Measurements from ENCODE around the gene NFATC1.
"Not testable (repeated sequence)": the region's sequence is repeated elsewhere in the genome, so short reads cannot be mapped to it uniquely, and the experiment has no call there.

NFATC1 gene

DNA sequence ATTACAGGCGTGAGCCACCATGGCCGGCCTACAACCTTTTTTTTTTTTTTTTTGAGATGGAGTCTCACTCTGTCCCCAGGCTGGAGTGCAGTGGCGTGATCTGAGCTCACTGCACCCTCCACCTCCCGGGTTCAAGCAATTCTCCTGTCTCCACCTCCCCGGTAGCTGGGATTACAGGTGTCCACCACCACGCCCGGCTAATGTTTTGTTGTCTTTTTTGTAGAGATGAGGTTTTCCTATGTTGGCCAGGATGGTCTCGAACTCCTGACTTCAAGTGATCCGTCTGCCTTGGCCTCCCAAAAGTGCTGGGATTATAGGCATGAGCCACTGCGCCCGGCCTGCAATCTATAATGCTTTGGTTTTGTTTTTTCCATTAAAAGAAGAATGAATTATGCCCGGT, 19.1 kb upstream of the NFATC1 start:
- DNase-seq: not testable (repeated sequence)

DNA sequence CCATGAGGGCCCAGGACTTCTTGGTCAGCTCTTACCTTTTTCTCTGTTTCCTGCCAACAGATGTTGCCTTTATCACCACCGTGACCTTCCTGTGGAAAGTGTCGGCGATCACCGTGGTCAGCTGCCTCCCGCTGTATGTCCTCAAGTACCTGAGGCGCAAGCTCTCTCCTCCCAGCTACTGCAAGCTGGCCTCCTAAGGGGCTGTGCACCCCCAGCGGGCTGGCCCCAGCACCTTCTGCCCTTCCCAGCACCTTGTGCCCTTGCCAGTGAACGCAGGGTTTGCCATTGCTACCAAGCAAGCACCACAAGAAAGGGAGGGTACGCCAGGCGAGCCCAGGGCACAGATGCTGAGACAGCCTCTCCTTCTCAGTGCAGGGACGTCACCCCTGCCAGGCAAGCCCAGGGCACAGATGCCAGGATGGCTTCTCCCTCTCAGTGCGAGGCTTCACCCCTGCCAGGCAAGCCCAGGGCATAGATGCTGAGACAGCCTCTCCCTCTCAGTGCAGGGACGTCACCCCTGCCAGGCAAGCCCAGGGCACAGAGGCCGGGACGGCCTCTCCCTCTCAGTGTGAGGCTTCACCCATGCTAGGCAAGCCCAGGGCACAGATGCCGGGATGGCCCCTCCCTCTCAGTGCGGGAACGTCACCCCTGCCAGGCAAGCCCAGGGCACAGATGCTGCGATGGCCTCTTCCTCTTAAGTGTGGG, 18.4 kb upstream of the NFATC1 start:
- no peak for DNase-seq

DNA sequence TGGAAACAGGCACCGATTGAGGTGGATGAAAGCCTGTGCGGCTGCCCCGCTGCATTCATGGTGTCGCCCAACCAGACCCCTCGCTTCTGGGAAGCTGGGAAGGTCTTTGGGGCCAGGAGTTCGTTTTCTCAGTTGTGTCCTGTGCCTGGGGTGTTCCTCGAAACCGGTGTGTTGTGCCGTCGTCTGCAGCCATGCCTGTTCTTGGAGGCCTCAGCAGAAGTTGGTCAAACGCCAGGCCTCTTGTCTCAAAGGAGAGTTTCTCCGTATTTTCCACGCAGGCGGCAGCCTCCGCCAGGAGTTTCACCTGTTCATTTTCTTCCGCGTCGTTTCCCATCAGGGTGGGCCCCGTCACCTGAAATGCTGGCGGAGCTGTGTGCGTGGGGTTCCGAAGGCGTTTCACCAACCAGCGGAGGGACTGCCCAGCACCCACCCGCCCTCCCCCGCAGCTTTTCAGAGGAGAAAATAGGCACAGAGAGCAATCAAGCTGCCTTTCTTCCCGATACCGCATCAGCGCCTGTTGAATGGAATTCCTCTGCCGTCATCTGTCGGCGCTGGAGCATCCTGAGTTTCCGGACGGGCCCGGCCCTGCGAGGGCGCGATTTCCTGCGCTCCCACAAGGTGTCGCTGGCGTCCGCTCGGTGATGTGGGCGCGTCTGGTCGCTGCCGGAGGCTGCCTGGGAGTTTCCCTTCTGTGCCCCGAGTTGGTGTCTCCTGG, 17.0 kb upstream of the NFATC1 start:
- peak; percentile 87 for DNase-seq

DNA sequence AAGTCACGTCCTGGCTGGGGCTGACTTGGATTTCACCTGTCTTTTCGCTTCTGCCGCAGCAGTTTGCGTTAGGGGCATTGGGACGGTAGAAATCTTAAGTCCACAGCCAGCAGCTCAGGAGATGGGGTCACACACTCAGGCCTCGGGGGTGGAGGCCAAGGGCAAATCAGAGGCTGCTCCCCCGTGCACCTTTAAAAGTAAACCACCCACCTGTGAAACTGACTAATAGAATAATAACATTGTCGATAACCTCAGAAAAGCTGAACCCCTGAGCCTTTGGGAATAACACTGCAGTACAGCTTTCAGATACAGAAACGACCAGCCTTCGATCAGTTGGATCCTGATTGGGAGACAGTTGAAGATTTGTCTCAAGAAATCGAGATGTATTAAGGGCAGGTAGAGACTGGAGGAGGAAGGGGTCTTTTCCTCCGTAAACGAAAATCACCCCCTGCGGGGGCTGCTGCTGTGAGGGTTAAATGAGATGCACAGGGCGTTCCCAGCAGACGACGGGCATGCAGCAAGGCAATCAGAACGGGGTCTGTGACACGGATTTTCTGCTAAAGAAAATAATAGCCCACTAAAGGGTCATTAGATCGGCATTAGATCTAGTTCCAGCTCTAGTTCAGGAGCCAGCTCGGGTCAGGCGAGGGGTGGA, 16.4 kb upstream of the NFATC1 start:
- no peak for DNase-seq

DNA sequence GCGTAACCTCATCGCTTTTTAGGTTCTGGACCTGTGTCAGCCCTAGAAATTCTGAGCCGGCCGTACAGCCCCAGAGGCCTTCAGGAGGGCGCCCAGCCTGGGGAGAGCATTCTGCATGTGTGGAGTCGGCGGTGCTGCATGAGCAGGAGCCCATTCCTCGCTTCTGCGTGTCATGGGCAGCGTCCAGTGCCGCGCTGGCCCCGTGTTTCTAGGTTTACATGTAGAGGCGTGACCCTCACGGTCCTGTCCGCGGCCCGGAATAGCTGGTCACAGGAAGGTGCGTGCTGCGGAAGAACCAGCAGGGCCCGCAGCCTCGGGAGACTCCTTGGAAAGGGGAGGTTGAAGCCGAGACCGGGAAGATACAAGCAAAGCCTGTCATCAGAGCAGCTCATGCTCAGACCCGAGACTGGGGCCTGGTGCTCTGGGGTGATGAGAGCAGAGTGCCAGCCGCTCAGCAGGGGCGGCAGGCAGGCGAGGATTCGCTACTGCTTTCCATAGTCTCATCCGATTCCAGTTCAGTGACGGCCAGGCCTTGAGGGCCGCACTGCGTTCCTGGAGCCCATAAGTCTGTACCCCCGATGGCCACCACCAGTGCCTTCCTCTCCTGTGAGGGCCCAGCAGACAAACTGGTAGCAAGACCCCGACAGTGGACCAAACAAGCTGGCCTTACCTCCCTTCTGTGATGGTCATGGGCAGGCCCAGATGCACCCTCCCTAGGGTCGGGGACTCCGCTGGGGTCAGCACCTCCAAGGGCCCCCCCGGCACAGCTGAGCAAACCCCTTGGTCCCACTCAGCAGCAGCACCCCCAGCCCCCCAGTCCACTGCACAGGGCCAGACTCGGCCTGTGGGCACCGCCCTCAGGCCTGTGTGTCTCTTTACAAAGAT, 15.6 kb upstream of the NFATC1 start:
- DNase-seq: no peak

- peak; percentile 80 for DNase-seq
Measured at GRCh38 chr18:79380816-79381806, 14.6 kb upstream of the NFATC1 start.

- DNase-seq: no peak
Measured at GRCh38 chr18:79381811-79382311, 13.9 kb upstream of the NFATC1 start.

DNA sequence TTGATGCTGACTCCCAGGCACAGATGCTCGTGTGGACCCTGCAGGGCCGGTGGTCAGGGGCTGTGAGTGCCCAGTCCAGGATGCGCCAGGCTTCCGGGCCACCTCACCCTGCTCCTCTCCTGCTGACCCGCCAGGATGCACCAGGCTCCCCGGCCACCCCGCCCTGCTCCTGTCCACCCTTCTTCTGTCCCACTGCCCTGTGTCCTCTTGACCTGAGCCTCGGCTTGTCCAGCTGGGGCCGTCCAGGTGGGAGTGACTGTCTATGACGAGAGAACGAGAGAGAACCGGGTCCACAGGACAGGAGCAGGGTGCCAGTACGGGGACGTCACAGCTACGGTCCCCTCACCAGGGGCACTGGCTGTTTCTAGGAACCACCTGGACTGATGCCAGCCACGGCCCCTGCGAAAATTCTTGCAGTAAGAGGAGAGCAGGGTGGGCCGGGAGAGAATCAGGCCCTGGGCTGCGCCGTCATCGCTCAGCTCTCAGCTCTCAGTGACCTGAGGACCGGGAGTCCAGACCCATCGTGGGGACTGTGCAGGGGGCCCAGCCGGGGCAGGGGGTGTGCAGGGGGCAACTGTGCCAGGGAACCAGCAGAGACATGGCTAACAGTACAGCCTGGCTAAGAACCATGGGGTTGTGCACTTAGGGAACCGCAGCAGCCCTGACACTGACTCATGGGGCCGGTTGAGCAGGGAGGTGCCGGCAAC, 12.9 kb upstream of the NFATC1 start:
- DNase-seq: no peak

DNA sequence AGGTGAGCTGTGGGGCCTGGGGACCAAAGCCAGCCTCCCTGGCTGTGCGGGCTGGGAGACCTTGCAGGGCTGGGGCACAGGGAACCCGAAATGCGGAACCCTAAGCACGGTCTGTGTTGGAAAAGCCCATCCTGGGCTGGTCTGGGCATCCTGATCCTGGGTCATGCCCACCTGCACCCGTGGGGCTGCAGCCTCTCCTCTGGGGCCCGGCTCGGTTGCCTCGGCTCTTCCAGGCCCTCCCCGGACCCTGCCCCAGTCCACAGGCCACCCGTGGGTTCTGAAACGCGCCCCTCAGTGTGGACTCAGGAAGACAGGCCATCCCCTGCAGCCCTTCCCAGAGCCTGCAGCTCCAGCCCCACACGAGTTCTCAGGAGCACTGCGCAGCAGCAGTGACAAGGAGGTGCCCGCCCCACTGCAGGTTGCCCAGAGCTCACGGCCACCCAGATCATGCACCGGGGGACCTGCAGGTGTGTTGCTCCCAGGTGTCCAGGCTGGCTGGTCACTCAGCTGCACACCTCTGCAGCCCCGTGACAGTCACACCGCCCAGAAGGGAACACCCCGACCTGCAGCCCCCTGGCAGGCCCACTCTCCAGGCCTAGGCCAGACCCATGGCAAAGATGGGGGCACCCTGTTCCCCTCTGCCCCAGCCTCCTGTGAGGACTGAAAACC, 12.2 kb upstream of the NFATC1 start:
- no peak for DNase-seq

GRCh38 chr18:79384151-79384807, 11.5 kb upstream of the NFATC1 start:
- DNase-seq: no peak

DNA sequence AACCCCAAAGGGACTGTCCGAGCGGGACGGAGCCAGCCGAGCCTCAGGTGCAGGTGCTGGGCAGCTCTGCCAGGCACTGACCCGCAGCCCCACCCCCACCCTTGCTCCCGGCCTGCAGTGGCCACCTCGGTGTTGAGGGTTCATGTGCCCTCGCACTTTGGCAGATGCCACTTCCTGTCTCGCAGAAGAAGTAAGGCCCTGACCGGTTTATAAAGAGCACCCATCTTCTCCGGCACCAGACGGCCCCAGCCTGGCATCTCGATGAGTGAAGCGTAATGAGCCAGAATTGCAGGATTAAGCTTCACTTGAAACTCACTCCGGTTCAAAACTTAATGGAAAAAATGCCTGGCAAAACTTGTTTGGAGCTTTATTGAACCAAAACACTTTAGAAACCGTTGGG, 10.9 kb upstream of the NFATC1 start:
- no peak for DNase-seq

- no peak for DNase-seq
Measured at GRCh38 chr18:79385326-79385707, 10.4 kb upstream of the NFATC1 start.

- DNase-seq: no peak
Measured at GRCh38 chr18:79385708-79386341, 9.9 kb upstream of the NFATC1 start.

- no peak for DNase-seq
Measured at GRCh38 chr18:79386547-79386946, 9.2 kb upstream of the NFATC1 start.

- DNase-seq: no peak
Measured at GRCh38 chr18:79387214-79387613, 8.5 kb upstream of the NFATC1 start.

DNA sequence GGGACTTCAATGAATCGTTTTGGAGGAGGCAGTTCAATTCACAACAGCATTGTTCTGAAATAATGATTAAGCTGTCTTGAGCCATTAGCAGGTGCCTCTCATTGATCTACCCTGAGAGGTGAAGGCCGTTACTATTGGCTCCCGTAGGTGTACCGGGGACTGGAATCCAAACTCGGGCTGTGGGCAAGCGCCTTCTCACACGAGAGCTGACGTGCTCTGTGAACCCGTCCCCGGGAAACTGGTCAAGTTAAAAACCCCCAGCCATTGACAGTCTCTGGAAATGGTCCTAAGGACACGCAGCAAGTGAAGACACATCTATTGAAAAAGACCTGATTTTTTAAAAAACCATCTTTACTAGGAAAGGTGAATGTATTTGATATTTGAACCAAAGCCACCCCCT, 8.1 kb upstream of the NFATC1 start:
- no peak for DNase-seq

DNA sequence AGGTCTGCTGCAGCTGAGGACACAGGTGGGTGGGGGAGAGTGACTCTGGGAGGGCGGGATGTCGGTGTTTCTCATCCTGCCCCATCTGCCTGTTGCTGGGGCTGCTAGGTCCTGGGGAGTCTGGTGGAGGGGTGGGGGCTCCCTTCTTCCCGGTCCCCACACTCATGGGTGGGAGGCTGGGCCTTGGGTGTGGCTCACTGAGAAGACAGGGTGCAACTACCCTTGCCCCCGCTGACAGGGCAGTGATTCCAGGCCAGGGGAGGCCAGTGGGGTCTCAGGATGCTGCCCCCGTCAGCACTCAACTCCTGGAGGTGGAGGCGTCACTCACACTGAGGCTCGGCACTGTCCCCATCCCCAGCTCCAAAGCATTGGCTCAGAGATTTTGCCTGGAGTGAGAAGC, 7.7 kb upstream of the NFATC1 start:
- DNase-seq: no peak

- no peak for DNase-seq
Measured at GRCh38 chr18:79389689-79390088, 6.0 kb upstream of the NFATC1 start.

DNA sequence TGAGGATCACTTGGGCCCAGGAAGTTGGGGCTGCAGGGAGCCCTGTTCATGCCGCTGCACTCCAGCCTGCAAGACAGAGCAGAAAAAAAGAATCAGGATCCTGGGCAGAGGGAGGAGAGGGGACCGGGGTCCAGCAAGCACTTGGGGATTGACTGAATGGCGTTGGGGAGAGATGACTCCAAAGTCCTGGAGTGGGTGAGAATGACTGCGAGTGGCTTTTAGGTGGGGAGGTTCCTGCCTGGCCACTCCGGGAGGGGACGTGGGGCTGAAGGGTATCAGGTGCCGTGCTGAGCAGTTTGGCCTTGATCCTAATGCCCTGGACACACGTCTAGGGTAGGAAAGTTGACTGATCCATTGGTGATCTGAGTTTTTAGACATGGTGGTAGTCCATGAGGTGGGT, 3.5 kb upstream of the NFATC1 start:
- DNase-seq: no peak

Measured in stimulated activated CD4-positive, alpha-beta T cell treated with anti-CD3 and anti-CD28 coated beads, Interleukin-4, amount 100 ng/mL, for 24 hours (primary cell).